ENCODE measurements around the gene ZNF407. TPM values are rescaled to one million over a fixed set of nuclear protein-coding genes. Genes with fewer than 3 reads are reported as not detected.

The ZNF407 gene
- total and polyA plus RNA-seq, 2 experiments from 2014 or later: 2.1 to 10.4 TPM

DNA sequence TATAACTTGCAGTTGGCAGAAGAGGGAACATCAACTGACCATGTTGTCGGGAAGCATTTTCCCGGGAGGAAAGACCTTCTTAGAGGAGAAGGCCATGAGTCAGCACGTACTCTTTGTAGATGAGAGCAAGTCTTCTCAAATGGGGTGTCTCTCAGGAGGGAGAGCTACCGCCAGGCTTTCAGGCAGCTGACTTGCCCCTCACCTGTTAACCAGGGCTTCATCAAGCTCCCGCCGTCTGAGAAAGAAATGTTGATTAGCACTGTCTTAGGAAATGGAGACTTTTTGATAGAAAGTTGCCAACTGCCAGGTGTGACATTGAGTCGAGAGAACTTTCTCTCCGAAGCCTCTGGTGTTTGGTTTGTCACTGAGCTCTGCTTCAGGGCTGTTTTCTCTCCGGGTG is 196.1 kb downstream of the ZNF407 start:
- no peaks in the 10 kb centered on the region for H3K9me3 Mint-ChIP-seq
- peak; percentile 27 for DNase-seq (ENCODE audit: low spot score)

DNA sequence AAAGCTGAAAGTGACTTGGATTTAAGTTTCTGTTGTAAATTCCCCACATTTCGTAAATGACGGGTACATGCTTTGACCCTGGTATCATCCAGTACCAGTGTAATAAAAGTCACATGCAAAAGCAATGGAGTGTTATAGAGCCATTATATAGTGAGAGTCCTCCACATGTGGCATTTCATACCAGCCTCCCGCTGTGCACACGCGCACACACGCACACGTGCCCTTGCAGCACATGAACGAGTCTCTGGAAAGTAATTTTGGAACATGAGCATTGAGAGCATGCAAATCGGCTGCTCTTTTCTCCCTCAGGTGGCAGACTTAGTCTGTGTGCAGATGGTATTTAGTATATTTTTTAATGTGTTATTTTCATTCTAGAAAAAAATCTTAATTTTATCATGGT is 198.1 kb downstream of the ZNF407 start:
- Mint-ChIP-seq H3K27me3 (ENCODE audit: insufficient read depth, low read depth, poor library complexity) (peaks cover 2% of the 10 kb centered on the region), H3K36me3 (ENCODE audit: low read depth) (no peaks in the 10 kb centered on the region), H3K4me1 (peaks cover 40% of the 10 kb centered on the region), H3K4me3 (no peak overlapping the region), H3K27ac (no peak overlapping the region), H3K9me3 (no peaks in the 10 kb centered on the region)
- no peak for DNase-seq (ENCODE audit: low spot score)
- no peaks in the 10 kb centered on the region for H3K36me3 ChIP-seq (ENCODE audit: insufficient read depth)
- H3F3A ChIP-seq (replicated peaks; ENCODE audit: low read depth): no peaks in the 10 kb centered on the region
- no peak overlapping the region for H3K27ac ChIP-seq (ENCODE audit: low read depth)
- H3K27me3 ChIP-seq (ENCODE audit: insufficient read depth): no peaks in the 10 kb centered on the region
- peaks cover 33% of the 10 kb centered on the region for H3K4me1 ChIP-seq (ENCODE audit: insufficient read depth)
- no peak overlapping the region for H3K4me3 ChIP-seq
- no peak overlapping the region for H2AFZ ChIP-seq
- no peak for ATAC-seq
- H3K9me2 ChIP-seq (ENCODE audit: insufficient read depth): no peaks in the 10 kb centered on the region
- no peaks in the 10 kb centered on the region for H4K20me1 ChIP-seq (replicated peaks; ENCODE audit: insufficient read depth)
- H3K4me2 ChIP-seq: no peak overlapping the region
- H3K79me2 ChIP-seq (replicated peaks; ENCODE audit: insufficient read depth): no peaks in the 10 kb centered on the region
- no peak for TF ChIP-seq JUNB (IDR thresholded peaks at IDR 0.05; ENCODE audit: unreplicated experiment)
- TF ChIP-seq, protein P1, sequence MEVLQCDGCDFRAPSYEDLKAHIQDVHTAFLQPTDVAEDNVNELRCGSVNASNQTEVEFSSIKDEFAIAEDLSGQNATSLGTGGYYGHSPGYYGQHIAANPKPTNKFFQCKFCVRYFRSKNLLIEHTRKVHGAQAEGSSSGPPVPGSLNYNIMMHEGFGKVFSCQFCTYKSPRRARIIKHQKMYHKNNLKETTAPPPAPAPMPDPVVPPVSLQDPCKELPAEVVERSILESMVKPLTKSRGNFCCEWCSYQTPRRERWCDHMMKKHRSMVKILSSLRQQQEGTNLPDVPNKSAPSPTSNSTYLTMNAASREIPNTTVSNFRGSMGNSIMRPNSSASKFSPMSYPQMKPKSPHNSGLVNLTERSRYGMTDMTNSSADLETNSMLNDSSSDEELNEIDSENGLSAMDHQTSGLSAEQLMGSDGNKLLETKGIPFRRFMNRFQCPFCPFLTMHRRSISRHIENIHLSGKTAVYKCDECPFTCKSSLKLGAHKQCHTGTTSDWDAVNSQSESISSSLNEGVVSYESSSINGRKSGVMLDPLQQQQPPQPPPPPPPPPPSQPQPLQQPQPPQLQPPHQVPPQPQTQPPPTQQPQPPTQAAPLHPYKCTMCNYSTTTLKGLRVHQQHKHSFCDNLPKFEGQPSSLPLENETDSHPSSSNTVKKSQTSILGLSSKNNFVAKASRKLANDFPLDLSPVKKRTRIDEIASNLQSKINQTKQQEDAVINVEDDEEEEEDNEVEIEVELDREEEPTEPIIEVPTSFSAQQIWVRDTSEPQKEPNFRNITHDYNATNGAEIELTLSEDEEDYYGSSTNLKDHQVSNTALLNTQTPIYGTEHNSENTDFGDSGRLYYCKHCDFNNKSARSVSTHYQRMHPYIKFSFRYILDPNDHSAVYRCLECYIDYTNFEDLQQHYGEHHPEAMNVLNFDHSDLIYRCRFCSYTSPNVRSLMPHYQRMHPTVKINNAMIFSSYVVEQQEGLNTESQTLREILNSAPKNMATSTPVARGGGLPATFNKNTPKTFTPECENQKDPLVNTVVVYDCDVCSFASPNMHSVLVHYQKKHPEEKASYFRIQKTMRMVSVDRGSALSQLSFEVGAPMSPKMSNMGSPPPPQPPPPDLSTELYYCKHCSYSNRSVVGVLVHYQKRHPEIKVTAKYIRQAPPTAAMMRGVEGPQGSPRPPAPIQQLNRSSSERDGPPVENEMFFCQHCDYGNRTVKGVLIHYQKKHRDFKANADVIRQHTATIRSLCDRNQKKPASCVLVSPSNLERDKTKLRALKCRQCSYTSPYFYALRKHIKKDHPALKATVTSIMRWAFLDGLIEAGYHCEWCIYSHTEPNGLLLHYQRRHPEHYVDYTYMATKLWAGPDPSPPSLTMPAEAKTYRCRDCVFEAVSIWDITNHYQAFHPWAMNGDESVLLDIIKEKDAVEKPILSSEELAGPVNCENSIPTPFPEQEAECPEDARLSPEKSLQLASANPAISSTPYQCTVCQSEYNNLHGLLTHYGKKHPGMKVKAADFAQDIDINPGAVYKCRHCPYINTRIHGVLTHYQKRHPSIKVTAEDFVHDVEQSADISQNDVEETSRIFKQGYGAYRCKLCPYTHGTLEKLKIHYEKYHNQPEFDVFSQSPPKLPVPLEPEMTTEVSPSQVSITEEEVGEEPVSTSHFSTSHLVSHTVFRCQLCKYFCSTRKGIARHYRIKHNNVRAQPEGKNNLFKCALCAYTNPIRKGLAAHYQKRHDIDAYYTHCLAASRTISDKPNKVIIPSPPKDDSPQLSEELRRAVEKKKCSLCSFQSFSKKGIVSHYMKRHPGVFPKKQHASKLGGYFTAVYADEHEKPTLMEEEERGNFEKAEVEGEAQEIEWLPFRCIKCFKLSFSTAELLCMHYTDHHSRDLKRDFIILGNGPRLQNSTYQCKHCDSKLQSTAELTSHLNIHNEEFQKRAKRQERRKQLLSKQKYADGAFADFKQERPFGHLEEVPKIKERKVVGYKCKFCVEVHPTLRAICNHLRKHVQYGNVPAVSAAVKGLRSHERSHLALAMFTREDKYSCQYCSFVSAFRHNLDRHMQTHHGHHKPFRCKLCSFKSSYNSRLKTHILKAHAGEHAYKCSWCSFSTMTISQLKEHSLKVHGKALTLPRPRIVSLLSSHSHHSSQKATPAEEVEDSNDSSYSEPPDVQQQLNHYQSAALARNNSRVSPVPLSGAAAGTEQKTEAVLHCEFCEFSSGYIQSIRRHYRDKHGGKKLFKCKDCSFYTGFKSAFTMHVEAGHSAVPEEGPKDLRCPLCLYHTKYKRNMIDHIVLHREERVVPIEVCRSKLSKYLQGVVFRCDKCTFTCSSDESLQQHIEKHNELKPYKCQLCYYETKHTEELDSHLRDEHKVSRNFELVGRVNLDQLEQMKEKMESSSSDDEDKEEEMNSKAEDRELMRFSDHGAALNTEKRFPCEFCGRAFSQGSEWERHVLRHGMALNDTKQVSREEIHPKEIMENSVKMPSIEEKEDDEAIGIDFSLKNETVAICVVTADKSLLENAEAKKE (CRISPR knock-in tag; IDR thresholded peaks at IDR 0.05): no peak
- no peak for TF ChIP-seq CREB1 (CRISPR knock-in tag; IDR thresholded peaks at IDR 0.05; ENCODE audit: low read depth)
- no peak for TF ChIP-seq ZNF114 (CRISPR knock-in tag; IDR thresholded peaks at IDR 0.05)
- no peak for TF ChIP-seq EZH2phosphoT487 (IDR thresholded peaks at IDR 0.05; ENCODE audit: unreplicated experiment)
- no peak for TF ChIP-seq STAT1 (IDR thresholded peaks at IDR 0.05; ENCODE audit: unreplicated experiment)
- TF ChIP-seq POLR2AphosphoS5 (IDR thresholded peaks at IDR 0.05; ENCODE audit: low read depth): no peak
- TF ChIP-seq, protein P2, sequence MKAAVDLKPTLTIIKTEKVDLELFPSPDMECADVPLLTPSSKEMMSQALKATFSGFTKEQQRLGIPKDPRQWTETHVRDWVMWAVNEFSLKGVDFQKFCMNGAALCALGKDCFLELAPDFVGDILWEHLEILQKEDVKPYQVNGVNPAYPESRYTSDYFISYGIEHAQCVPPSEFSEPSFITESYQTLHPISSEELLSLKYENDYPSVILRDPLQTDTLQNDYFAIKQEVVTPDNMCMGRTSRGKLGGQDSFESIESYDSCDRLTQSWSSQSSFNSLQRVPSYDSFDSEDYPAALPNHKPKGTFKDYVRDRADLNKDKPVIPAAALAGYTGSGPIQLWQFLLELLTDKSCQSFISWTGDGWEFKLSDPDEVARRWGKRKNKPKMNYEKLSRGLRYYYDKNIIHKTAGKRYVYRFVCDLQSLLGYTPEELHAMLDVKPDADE (IDR thresholded peaks at IDR 0.05): no peak
- TF ChIP-seq EZH2 (IDR thresholded peaks at IDR 0.05; ENCODE audit: low read depth, unreplicated experiment): no peak

More for the DNA sequence above, 196.1 kb downstream of the ZNF407 start:
- peak overlapping the region; percentile 48 for H2AFZ ChIP-seq
- no peaks in the 10 kb centered on the region for H3K36me3 Mint-ChIP-seq (ENCODE audit: low read depth)
- TF ChIP-seq, protein P3, sequence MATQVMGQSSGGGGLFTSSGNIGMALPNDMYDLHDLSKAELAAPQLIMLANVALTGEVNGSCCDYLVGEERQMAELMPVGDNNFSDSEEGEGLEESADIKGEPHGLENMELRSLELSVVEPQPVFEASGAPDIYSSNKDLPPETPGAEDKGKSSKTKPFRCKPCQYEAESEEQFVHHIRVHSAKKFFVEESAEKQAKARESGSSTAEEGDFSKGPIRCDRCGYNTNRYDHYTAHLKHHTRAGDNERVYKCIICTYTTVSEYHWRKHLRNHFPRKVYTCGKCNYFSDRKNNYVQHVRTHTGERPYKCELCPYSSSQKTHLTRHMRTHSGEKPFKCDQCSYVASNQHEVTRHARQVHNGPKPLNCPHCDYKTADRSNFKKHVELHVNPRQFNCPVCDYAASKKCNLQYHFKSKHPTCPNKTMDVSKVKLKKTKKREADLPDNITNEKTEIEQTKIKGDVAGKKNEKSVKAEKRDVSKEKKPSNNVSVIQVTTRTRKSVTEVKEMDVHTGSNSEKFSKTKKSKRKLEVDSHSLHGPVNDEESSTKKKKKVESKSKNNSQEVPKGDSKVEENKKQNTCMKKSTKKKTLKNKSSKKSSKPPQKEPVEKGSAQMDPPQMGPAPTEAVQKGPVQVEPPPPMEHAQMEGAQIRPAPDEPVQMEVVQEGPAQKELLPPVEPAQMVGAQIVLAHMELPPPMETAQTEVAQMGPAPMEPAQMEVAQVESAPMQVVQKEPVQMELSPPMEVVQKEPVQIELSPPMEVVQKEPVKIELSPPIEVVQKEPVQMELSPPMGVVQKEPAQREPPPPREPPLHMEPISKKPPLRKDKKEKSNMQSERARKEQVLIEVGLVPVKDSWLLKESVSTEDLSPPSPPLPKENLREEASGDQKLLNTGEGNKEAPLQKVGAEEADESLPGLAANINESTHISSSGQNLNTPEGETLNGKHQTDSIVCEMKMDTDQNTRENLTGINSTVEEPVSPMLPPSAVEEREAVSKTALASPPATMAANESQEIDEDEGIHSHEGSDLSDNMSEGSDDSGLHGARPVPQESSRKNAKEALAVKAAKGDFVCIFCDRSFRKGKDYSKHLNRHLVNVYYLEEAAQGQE (IDR thresholded peaks at IDR 0.05; ENCODE audit: unreplicated experiment): no peak
- TF ChIP-seq JUNB (IDR thresholded peaks at IDR 0.05; ENCODE audit: unreplicated experiment): no peak
- no peaks in the 10 kb centered on the region for H3K9me2 ChIP-seq (ENCODE audit: insufficient read depth)
- H3K36me3 ChIP-seq (ENCODE audit: insufficient read depth): no peaks in the 10 kb centered on the region
- H3K27me3 ChIP-seq (ENCODE audit: insufficient read depth): no peaks in the 10 kb centered on the region
- peaks cover 2% of the 10 kb centered on the region for H3K27me3 Mint-ChIP-seq (ENCODE audit: insufficient read depth, low read depth, poor library complexity)
- H4K20me1 ChIP-seq (replicated peaks; ENCODE audit: insufficient read depth): no peaks in the 10 kb centered on the region
- peak overlapping the region; percentile 28; the same call in 1 of the 2 replicates for H3K27ac Mint-ChIP-seq
- no peaks in the 10 kb centered on the region for H3F3A ChIP-seq (replicated peaks; ENCODE audit: low read depth)
- peaks cover 13% of the 10 kb centered on the region for H3K4me1 ChIP-seq (ENCODE audit: insufficient read depth)
- ATAC-seq: peak; percentile 72
- no peaks in the 10 kb centered on the region for H3K79me2 ChIP-seq (replicated peaks; ENCODE audit: insufficient read depth)
- no peak overlapping the region for H3K4me3 ChIP-seq
- H3K4me2 ChIP-seq: peak overlapping the region; percentile 14; the same call in 1 of the 2 replicates
- no peak overlapping the region for H3K27ac ChIP-seq (ENCODE audit: low read depth)
- H3K4me1 Mint-ChIP-seq: peaks cover 27% of the 10 kb centered on the region
- no peak overlapping the region for H3K4me3 Mint-ChIP-seq
